Activated CD8-positive, alpha-beta T cell treated with anti-CD3 and anti-CD28 coated beads for 36 hours (primary cell): ENCODE results near the gene HMSD. TPM values are rescaled to one million over a fixed set of nuclear protein-coding genes. Genes with fewer than 3 reads are reported as not detected.

Source experiments
- ATAC-seq: fragments of 200-7000 bp; cut with Tn5 transposase; one replicate; pipeline ENCODE4 v1.10.0; 2021; ENCODE audit warnings: mild to moderate bottlenecking, moderate library complexity
- CTCF ChIA-PET: fragments of 350-600 bp; sonication (Branson Sonifier 250); formaldehyde crosslinking; loops from one replicate; lab custom pipeline; 2021; ENCODE audit warnings: antibody characterized with exemption; lab: Charles Lee
- POLR2A ChIA-PET: fragments of 350-600 bp; sonication (Branson Sonifier 250); formaldehyde crosslinking; loops from one replicate; lab custom pipeline; 2021; ENCODE audit warnings: antibody characterized with exemption; lab: Charles Lee
- DNase-seq: peaks from one replicate; pipeline ENCODE4 v3.0.0-alpha.2; 2020
- H3K27ac Mint-ChIP-seq: one replicate; pipeline ENCODE4 v1.8.0; 2021; ENCODE audit warnings: mild to moderate bottlenecking, mixed read lengths
- H3K27me3 Mint-ChIP-seq: one replicate; pipeline ENCODE4 v1.8.0; 2021; ENCODE audit warnings: mixed read lengths
- H3K36me3 Mint-ChIP-seq: one replicate; pipeline ENCODE4 v1.8.0; 2021; ENCODE audit warnings: low read depth, mixed read lengths
- H3K4me1 Mint-ChIP-seq: one replicate; pipeline ENCODE4 v1.8.0; 2021; ENCODE audit warnings: low read depth, mixed read lengths
- H3K4me3 Mint-ChIP-seq: one replicate; pipeline ENCODE4 v1.8.0; 2021; ENCODE audit warnings: mild to moderate bottlenecking, moderate library complexity, mixed read lengths
- H3K9me3 Mint-ChIP-seq: one replicate; pipeline ENCODE4 v1.8.0; 2021; ENCODE audit warnings: mixed read lengths
- CTCF ChIP-seq: fragments of 200-600 bp; IDR thresholded peaks from one replicate; pipeline ENCODE4 v1.8.0; 2022; ENCODE audit warnings: antibody characterized with exemption, mild to moderate bottlenecking
- intact Hi-C: fragments of 100-400 bp; cut with micrococcal nuclease; formaldehyde crosslinking; loops from one replicate; pipeline ENCODE4 v1.10.0; 2022
- total RNA-seq, 2 experiments: library from RNA; stranded (reverse); gene quantifications; one replicate each; pipeline ENCODE4 v1.2.3, GENCODE V29; 2021

HMSD gene
- total RNA-seq, 2 experiments from 2014 or later, result 1.4 to 1.6 TPM

- Mint-ChIP-seq H3K27me3 (peaks cover 17% of the 10 kb centered on the region), H3K36me3 (no peaks in the 10 kb centered on the region), H3K4me1 (peaks cover 2% of the 10 kb centered on the region), H3K27ac (no peak within 1 kb of the TSS), H3K9me3 (no peaks in the 10 kb centered on the region), H3K4me3 (no peak within 1 kb of the TSS)
- POLR2A ChIA-PET, result no interaction called here
- no peak for DNase-seq
- CTCF ChIA-PET, result no interaction called here
- intact Hi-C loops, result no loop called here
- no peak for TF ChIP-seq CTCF
- ATAC-seq, result no peak
These were observed 41.4 kb upstream of the HMSD start, which contains the start of gene SERPINB10 for GRCh38 chr18:63907664-63908063. Gene SERPINB10 (plus strand): TSS chr18:63907958. CDS start chr18:63915511, 7,553 bp downstream.

- no peak for ATAC-seq
These were observed 40.2 kb upstream of the HMSD start for GRCh38 chr18:63908858-63909257.

GRCh38 chr18:63909870-63910269 lies 39.2 kb upstream of the HMSD start:
- Mint-ChIP-seq H3K4me1 (peaks cover 2% of the 10 kb centered on the region), H3K36me3 (no peaks in the 10 kb centered on the region), H3K4me3 (no peak overlapping the region), H3K27ac (no peak overlapping the region), H3K9me3 (no peaks in the 10 kb centered on the region), H3K27me3 (peaks cover 26% of the 10 kb centered on the region)
- TF ChIP-seq CTCF, result no peak
- POLR2A ChIA-PET, result no interaction called here
- ATAC-seq, result no peak
- DNase-seq, result no peak
- intact Hi-C loops, result no loop called here
- CTCF ChIA-PET, result interaction anchor here (0.9 kb wide), 1 partner anchor 13 kb away, joined by 3 read pairs; no protein-coding TSS in a partner anchor

More at GRCh38 chr18:63908858-63909257, 40.2 kb upstream of the HMSD start:
- ChIA-PET POLR2A (no interaction called here), CTCF (interaction anchor here (0.8 kb wide), 1 partner anchor 16 kb away, joined by 3 read pairs; no protein-coding TSS in a partner anchor)
- intact Hi-C loops, result no loop called here
- H3K9me3 Mint-ChIP-seq, result no peaks in the 10 kb centered on the region
- H3K36me3 Mint-ChIP-seq, result no peaks in the 10 kb centered on the region
- TF ChIP-seq CTCF, result no peak
- H3K27ac Mint-ChIP-seq, result no peak overlapping the region
- DNase-seq, result no peak
- H3K27me3 Mint-ChIP-seq, result peaks cover 22% of the 10 kb centered on the region
- peaks cover 2% of the 10 kb centered on the region for H3K4me1 Mint-ChIP-seq
- no peak overlapping the region for H3K4me3 Mint-ChIP-seq

- H3K4me1 Mint-ChIP-seq, result no peaks in the 10 kb centered on the region
- H3K4me3 Mint-ChIP-seq, result no peak overlapping the region
- no peak for ATAC-seq
- H3K9me3 Mint-ChIP-seq, result no peaks in the 10 kb centered on the region
- peaks cover 34% of the 10 kb centered on the region for H3K27me3 Mint-ChIP-seq
- no peak for TF ChIP-seq CTCF
- POLR2A ChIA-PET, result no interaction called here
- CTCF ChIA-PET, result interaction anchor here (1.4 kb wide), 1 partner anchor 18 kb away, joined by 4 read pairs; no protein-coding TSS in a partner anchor
- DNase-seq, result no peak
- intact Hi-C loops, result no loop called here
- no peak overlapping the region for H3K27ac Mint-ChIP-seq
- no peaks in the 10 kb centered on the region for H3K36me3 Mint-ChIP-seq
These were observed 31.3 kb upstream of the HMSD start for GRCh38 chr18:63917817-63918216.

- no peak for TF ChIP-seq CTCF
- Mint-ChIP-seq H3K9me3 (no peaks in the 10 kb centered on the region), H3K4me1 (no peaks in the 10 kb centered on the region), H3K4me3 (no peak overlapping the region), H3K27ac (no peak overlapping the region), H3K36me3 (no peaks in the 10 kb centered on the region), H3K27me3 (peaks cover 29% of the 10 kb centered on the region)
- intact Hi-C loops, result no loop called here
- POLR2A ChIA-PET, result no interaction called here
- CTCF ChIA-PET, result interaction anchor here (1.0 to 2.5 kb wide), 3 partner anchors 14 to 416 kb away, joined by 3 to 9 read pairs (median 5); no protein-coding TSS in a partner anchor
- DNase-seq (no peak), ATAC-seq (no peak)
These were observed 27.1 kb upstream of the HMSD start for GRCh38 chr18:63922049-63922448.
